ENCODE measurements around the gene KRT1. TPM values are rescaled to one million over a fixed set of nuclear protein-coding genes. Genes with fewer than 3 reads are reported as not detected.

The KRT1 gene
- polyA plus RNA-seq, 1 donor from 2014 or later: not detected

DNA sequence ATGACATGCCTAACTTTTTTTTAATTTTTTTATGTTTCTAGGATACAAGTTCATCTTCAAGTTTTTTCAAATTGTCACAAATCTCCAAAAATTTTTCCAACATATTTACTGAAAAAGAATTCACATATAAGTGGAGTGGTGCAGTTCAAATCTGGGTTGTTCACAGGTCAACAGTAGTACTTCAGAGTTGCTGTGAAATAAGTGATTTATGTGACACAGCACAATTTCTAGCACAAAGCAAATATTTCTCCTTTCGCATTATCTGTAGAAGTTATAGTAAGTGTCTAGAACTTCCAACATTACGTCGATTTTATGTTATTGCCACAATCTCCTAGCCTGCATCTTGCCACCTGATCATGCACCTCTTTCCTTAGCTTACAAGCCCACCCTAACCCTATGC, 18.5 kb downstream of the KRT1 start:
- Histone ChIP-seq H3K4me2 (ENCODE audit: low read length) (no peak overlapping the region), H3K9me2 (ENCODE audit: insufficient read depth, low read length) (no peaks in the 10 kb centered on the region), H4K20me1 (ENCODE audit: insufficient read depth) (no peaks in the 10 kb centered on the region), H3K9me3 (ENCODE audit: low read length) (no peaks in the 10 kb centered on the region), H3F3A (ENCODE audit: insufficient read depth, low read length, poor library complexity, severe bottlenecking) (no peaks in the 10 kb centered on the region), H3K27ac (ENCODE audit: low read length) (no peak overlapping the region), H3K36me3 (ENCODE audit: insufficient read depth, low read length) (no peaks in the 10 kb centered on the region), H2AFZ (ENCODE audit: low read depth, low read length) (no peak overlapping the region), H3K4me3 (ENCODE audit: low read length) (no peak overlapping the region), H3K79me2 (replicated peaks; ENCODE audit: insufficient read depth, low read length) (no peaks in the 10 kb centered on the region), H3K27me3 (ENCODE audit: insufficient read depth, low read depth, low read length) (no peaks in the 10 kb centered on the region), H3K9ac (ENCODE audit: low read length) (no peak overlapping the region)
- TF ChIP-seq MXI1 (conservative IDR thresholded peaks at IDR 0.05; ENCODE audit: poor library complexity, severe bottlenecking) (no peak), EZH2 (IDR thresholded peaks at IDR 0.05; ENCODE audit: borderline replicate concordance, insufficient read depth, low read length, poor library complexity, severe bottlenecking) (no peak), RAD21 (conservative IDR thresholded peaks at IDR 0.05) (no peak), EP300 (conservative IDR thresholded peaks at IDR 0.05; ENCODE audit: poor library complexity, severe bottlenecking) (no peak), SMC3 (conservative IDR thresholded peaks at IDR 0.05; ENCODE audit: poor library complexity) (no peak), TAF1 (IDR thresholded peaks at IDR 0.05; ENCODE audit: low read depth) (no peak)
- TF ChIP-seq, protein P1, sequence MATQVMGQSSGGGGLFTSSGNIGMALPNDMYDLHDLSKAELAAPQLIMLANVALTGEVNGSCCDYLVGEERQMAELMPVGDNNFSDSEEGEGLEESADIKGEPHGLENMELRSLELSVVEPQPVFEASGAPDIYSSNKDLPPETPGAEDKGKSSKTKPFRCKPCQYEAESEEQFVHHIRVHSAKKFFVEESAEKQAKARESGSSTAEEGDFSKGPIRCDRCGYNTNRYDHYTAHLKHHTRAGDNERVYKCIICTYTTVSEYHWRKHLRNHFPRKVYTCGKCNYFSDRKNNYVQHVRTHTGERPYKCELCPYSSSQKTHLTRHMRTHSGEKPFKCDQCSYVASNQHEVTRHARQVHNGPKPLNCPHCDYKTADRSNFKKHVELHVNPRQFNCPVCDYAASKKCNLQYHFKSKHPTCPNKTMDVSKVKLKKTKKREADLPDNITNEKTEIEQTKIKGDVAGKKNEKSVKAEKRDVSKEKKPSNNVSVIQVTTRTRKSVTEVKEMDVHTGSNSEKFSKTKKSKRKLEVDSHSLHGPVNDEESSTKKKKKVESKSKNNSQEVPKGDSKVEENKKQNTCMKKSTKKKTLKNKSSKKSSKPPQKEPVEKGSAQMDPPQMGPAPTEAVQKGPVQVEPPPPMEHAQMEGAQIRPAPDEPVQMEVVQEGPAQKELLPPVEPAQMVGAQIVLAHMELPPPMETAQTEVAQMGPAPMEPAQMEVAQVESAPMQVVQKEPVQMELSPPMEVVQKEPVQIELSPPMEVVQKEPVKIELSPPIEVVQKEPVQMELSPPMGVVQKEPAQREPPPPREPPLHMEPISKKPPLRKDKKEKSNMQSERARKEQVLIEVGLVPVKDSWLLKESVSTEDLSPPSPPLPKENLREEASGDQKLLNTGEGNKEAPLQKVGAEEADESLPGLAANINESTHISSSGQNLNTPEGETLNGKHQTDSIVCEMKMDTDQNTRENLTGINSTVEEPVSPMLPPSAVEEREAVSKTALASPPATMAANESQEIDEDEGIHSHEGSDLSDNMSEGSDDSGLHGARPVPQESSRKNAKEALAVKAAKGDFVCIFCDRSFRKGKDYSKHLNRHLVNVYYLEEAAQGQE (IDR thresholded peaks at IDR 0.05; ENCODE audit: borderline replicate concordance): no peak
- TF ChIP-seq, protein P2, sequence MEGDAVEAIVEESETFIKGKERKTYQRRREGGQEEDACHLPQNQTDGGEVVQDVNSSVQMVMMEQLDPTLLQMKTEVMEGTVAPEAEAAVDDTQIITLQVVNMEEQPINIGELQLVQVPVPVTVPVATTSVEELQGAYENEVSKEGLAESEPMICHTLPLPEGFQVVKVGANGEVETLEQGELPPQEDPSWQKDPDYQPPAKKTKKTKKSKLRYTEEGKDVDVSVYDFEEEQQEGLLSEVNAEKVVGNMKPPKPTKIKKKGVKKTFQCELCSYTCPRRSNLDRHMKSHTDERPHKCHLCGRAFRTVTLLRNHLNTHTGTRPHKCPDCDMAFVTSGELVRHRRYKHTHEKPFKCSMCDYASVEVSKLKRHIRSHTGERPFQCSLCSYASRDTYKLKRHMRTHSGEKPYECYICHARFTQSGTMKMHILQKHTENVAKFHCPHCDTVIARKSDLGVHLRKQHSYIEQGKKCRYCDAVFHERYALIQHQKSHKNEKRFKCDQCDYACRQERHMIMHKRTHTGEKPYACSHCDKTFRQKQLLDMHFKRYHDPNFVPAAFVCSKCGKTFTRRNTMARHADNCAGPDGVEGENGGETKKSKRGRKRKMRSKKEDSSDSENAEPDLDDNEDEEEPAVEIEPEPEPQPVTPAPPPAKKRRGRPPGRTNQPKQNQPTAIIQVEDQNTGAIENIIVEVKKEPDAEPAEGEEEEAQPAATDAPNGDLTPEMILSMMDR (IDR thresholded peaks at IDR 0.05; ENCODE audit: poor library complexity, severe bottlenecking): no peak

DNA sequence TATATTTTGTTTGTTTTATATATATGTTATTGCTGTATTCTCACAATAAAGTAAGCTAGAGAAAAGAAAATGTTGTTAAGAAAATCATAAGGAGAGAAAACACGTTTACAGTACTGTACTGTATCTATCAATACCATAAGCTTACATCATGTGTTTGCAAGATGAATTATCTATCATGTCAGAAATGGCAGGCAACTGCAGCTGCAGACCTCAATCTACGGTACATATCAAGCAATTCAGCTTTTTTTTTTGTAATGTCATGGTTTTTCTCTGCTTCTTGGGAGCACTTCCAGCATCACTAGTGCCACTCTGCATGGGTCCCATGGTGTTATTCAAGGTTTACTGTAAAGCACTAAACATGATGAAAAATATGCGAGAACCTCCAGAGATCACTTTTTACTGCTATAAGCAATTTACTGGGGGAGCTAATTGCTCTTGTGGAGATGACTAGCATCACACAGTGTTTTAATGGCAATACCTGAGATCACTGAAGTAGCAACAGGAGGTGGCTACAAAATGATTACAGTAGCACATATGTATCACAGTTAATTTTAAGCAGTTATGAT, 19.2 kb downstream of the KRT1 start:
- no peaks in the 10 kb centered on the region for H3K36me3 ChIP-seq (ENCODE audit: insufficient read depth, low read length)
- no peaks in the 10 kb centered on the region for H3K27me3 ChIP-seq (ENCODE audit: insufficient read depth, low read depth, low read length)
- H3K9ac ChIP-seq (ENCODE audit: low read length): no peak overlapping the region
- no peak for TF ChIP-seq RAD21 (conservative IDR thresholded peaks at IDR 0.05)
- peak; percentile 22 for TF ChIP-seq POLR2AphosphoS5 (IDR thresholded peaks at IDR 0.05)
- peak; percentile 42 for TF ChIP-seq EP300 (conservative IDR thresholded peaks at IDR 0.05; ENCODE audit: poor library complexity, severe bottlenecking)
- H3K4me3 ChIP-seq (ENCODE audit: low read length): no peak overlapping the region
- H3F3A ChIP-seq (ENCODE audit: insufficient read depth, low read length, poor library complexity, severe bottlenecking): no peaks in the 10 kb centered on the region
- H3K79me2 ChIP-seq (replicated peaks; ENCODE audit: insufficient read depth, low read length): no peaks in the 10 kb centered on the region
- H3K27ac ChIP-seq (ENCODE audit: low read length): no peak overlapping the region
- no peaks in the 10 kb centered on the region for H3K9me3 ChIP-seq (ENCODE audit: low read length)
- no peaks in the 10 kb centered on the region for H3K9me2 ChIP-seq (ENCODE audit: insufficient read depth, low read length)
- no peak overlapping the region for H3K4me2 ChIP-seq (ENCODE audit: low read length)
- no peak overlapping the region for H2AFZ ChIP-seq (ENCODE audit: low read depth, low read length)
- H4K20me1 ChIP-seq (ENCODE audit: insufficient read depth): no peaks in the 10 kb centered on the region

All from neural cell (in vitro differentiated cells).